G401 (cell line): ENCODE data around the gene WWC1. TPM values are rescaled to one million over a fixed set of nuclear protein-coding genes. Genes with fewer than 3 reads are reported as not detected.

ENCODE experiments used
- DNase-seq: peaks from one replicate; pipeline ENCODE4 v3.0.0-alpha.2; 2015; ENCODE audit warnings: low spot score
- in situ Hi-C: cut with HindIII; loops from 2 replicates; pipeline ENCODE4 v1.10.0; 2016; ENCODE audit warnings: low sequenced_read_pairs, mixed read lengths
- total RNA-seq: library from RNA; depleted of rRNA; stranded (reverse); fragments of >200 nt; shearing (Covaris generic); gene quantifications from 2 replicates; pipeline ENCODE4 v1.2.3, GENCODE V29; 2014

The WWC1 gene
- total RNA-seq, 1 experiment from 2014 or later: 37.0 TPM

GRCh38 chr5:168455201-168455600 is 163.8 kb downstream of the WWC1 start:
- in situ Hi-C loops: no loop called here
- no peak for DNase-seq

DNA sequence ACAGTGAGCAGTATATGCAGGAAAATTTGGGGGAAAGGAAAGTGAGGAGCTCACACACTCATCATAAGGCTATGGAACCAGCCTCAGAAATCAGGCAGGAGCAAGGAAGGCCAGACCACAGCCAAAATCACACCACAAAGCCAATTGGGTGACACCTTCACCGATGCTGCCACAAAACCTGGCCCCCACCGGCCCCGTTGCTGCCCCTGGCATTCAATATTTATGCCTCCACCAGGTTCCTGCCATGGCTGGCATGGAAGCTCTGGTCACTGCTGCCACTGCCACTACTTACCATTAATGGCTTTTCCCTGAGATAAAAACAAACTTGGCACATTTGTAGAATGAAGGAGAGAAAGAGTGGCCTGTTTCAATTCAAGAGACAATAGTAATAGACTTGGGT is 166.1 kb downstream of the WWC1 start:
- DNase-seq: no peak
- in situ Hi-C loops: no loop called here

DNA sequence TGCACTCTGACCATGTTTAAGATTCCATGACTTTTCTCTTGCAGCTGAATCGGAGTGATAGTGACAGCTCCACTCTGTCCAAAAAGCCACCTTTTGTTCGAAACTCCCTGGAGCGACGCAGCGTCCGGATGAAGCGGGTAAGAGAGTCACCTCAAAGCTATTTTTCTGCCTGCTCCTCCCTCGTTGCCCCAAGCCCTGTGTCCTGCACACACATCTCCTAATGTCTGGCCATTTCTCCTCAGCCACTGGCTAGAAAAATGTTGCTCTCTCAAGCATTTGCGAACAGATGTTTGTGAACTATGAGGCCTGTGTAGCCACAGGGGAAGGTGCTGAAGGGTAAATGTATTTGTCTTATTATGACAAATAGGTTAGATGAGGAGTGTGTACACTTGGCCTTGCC is 169.2 kb downstream of the WWC1 start:
- no peak for DNase-seq
- in situ Hi-C loops: no loop called here

DNA sequence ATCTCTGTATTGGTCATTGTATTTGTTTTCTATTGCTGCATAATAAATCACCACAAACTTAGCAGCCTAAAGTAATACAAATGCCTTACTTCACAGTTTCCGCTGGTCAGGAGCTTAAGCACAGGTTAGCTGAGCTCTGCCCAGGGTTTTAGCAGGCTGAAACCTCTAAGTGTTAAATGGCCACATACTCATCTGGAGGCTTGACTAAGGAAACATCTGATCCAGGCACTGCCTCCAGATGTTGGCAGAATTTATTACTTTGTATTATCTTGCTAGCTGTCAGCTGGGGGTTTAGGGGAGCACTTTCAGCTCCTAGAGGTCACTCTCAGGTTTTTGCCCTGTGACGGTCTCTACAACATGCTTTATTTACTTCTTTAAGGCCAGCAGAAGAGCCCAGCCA is 171.6 kb downstream of the WWC1 start:
- in situ Hi-C loops: no loop called here
- DNase-seq: no peak

DNA sequence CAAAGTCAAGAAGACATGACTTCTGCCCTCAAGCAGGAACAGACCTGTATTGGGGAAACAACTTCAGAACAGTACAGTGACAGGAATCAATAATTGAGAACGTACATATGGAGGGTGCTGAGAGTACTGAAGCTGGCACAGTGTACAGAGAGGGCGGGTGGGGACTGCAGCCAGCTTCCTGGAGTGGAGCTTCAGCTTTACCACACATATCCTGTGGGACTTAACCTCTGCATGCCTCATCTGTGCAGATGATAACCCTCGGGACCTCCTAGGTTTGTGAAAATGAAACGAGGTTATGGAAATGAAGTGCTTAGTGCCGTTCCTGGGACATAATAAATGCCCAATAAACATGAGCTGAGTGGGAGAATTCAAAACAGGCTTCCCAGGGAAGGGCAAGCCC is 172.8 kb downstream of the WWC1 start:
- in situ Hi-C loops: no loop called here
- DNase-seq: no peak

- no peak for DNase-seq
Observed at GRCh38 chr5:168464641-168465040, 173.2 kb downstream of the WWC1 start.

DNA sequence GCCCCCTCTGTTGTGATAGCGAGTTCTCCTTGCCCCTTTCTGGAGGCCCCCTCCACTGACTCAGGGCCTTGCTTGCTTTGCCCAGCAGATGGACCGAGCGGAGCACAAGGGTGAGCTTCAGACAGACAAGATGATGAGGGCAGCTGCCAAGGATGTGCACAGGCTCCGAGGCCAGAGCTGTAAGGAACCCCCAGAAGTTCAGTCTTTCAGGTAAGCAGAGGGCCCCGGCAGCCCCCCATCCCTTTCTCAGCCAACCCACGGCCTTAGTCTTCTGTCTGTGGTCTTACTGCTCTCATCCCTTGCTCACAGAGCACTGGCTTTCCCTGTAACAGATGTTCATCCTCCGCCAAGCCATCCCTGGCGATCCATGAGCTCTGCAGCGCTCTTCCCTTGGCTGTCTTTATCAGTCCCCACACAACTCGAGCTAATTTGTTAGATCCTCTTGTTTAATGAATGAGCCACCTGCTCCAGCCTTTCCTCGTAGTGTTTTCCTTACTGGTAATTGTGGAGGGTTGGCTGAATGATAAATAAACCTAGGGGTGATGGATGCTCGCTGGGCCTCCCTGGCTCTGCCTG is 176.4 kb downstream of the WWC1 start:
- in situ Hi-C loops: no loop called here
- no peak for DNase-seq

More at GRCh38 chr5:168464641-168465040, 173.2 kb downstream of the WWC1 start:
- in situ Hi-C loops: no loop called here

- in situ Hi-C loops: no loop called here
Observed at GRCh38 chr5:168468836-168469235, 177.4 kb downstream of the WWC1 start.

GRCh38 chr5:168469816-168470215 is 178.4 kb downstream of the WWC1 start:
- DNase-seq: no peak
- in situ Hi-C loops: no loop called here

More at GRCh38 chr5:168468836-168469235, 177.4 kb downstream of the WWC1 start:
- no peak for DNase-seq

DNA sequence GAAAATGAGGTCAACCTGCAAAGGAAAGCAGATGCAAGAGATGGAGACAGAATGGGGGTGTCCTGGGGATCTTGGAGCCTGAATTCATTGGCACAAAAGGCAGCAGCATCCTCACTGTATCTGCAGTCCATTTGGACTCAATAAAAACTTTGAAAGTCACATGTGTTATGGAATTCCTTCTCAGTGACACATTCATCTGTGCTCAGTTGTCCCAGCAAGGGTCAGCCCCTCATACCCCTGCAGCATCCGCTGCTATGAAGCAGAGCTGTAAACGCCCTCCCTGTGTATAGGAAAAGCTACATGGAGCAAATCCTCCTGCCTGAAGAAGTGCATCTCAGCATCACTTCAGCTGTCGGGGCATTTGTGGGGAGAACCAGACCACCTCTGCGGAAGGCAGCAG is 180.3 kb downstream of the WWC1 start:
- no peak for DNase-seq
- in situ Hi-C loops: no loop called here

DNA sequence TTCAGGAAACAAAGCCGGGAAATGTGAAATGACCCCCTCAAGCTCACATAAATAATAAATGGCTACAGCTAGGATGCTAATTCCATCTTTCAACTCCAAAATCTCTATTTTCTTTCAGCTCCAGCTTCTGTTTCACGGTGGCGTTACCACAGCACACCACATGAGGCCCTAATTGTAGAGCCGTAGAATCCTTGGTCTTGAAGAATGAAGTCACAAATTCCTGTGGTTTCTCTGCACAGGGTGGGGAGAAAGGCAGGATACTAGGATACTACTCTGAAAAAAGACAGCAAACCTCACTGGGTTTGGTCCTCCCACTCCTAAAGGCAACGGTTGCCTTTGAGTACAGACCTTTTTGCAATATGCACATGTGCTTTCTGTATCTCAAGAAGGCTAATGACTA is 180.9 kb downstream of the WWC1 start:
- no peak for DNase-seq
- in situ Hi-C loops: no loop called here

DNA sequence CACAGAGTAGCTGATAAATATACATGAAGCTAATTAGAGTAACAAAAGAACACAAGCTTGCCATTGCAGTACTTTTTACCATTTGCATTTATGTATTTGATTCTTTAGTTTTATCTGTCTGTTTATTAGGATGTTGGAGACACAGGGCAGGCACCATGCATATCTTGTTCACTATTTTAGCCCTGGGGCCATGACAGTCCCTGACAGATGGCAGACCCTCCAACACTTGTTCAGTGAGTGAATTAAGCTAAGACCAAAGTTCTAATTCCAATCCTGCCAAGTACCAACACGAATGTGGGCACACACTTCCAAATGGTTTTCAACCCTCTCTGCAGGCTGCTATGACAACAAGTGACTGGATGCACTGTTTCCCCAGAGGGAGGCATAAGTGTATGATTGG is 182.9 kb downstream of the WWC1 start:
- in situ Hi-C loops: no loop called here
- no peak for DNase-seq

DNA sequence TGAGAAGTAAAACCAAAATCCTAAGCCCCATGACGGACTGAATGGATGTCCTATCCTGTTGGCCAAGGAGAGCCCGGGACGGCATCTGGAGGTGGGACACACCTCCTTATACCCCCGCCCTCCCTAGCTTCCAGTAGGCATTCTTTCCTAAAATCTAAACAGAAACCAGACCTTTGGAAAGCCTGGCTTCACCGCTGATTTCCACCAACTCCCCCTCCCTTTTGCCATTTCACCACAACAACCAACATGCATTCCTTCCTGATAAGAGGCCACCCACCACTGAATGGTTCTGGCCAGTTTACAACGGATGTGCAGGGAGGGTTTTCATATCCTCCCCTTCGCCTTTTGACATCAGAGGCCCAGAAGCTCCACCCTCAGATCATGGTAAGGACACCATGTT is 185.6 kb downstream of the WWC1 start:
- no peak for DNase-seq
- in situ Hi-C loops: no loop called here

DNA sequence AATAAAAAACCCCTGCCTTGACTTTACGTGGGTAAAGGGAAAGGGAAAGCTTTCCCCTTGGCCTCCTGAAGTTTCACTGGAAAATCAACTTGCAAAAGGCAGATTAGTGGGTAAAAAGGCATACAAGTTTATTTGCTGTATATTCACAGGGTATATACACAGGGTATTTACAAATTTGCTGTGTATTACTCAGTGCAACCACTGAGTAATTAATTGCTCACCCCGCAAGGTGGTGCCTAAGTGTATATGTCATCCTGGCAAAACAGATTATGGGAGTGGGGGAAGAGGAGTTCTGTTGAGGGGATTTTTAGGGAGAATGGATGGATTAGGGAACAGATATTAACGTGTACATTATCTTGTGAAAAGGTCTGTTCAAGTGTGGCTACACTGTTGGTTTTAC is 187.7 kb downstream of the WWC1 start:
- in situ Hi-C loops: no loop called here
- DNase-seq: no peak

DNA sequence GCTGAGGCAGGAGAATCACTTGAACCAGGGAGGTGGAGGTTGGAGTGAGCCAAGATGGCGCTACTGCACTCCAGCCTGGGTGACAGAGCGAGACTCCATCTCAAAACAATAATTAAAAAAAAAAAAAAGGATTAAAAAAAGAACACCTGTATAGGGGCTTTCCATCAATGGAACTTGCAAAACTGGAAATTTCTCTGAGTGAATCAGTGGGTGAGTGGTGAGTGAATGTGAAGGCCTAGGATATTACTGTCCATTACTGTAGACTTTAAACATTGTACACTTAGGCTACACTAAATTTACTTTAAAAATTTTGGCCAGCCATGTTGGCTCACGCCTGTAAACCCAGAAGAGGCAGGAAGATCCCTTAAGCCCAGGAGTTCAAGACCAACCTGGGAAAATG is 189.2 kb downstream of the WWC1 start:
- DNase-seq: no peak
- in situ Hi-C loops: no loop called here

GRCh38 chr5:168481330-168481788 is 189.9 kb downstream of the WWC1 start:
- in situ Hi-C loops: no loop called here
- no peak for DNase-seq

GRCh38 chr5:168482361-168482760 is 190.9 kb downstream of the WWC1 start:
- in situ Hi-C loops: no loop called here

DNA sequence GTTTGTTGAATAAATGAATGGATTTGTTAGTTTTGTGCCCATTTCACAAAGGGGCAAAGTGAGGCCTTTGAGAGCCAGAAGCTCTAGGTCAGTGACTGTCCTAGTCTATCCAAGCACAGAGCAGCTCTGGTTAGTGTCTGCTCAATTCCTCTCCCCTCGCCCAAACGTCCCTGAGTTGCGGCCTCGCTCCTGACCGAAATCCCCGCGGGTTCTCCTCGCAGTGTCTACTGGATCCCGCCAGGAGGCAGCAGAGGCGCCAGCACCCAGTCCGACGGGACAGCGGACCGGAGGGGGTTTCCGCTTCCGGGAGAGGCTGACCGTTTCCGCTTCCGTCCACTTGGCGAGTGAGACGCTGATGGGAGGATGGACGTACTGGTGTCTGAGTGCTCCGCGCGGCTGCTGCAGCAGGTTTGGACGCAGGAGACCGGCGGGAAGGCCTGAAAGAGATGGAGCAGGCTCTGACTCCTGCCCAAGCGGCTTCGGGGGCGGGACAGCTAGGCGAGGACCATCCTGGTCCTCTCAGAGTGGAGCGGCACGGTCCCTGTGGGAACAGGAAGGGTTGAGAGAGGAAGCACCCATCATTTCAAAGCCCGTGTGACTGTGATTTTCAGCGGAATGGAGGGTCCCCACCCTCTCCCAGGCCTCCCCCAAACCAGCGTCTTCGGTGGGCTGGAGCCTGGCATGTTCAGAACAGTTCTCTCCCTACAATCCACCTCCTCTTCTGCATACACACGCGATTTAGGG is 194.9 kb downstream of the WWC1 start, which contains the start of gene RARS1:
Gene RARS1 (plus strand): TSS at position 336 of the 744 bp plus-strand sequence. CDS start 28 bp downstream, at position 364.
- in situ Hi-C loops: no loop called here
- DNase-seq: peak; percentile 94

More at GRCh38 chr5:168482361-168482760, 190.9 kb downstream of the WWC1 start:
- DNase-seq: no peak

- DNase-seq: no peak
- in situ Hi-C loops: no loop called here
Observed at GRCh38 chr5:168489059-168489458, 197.6 kb downstream of the WWC1 start.

GRCh38 chr5:168494057-168494555 is 202.7 kb downstream of the WWC1 start:
- no peak for DNase-seq
- in situ Hi-C loops: no loop called here
